ENCODE data around the gene CDKN2D. TPM values are rescaled to one million over a fixed set of nuclear protein-coding genes. Genes with fewer than 3 reads are reported as not detected.
A peak's percentile ranks its signal among the peaks of the same experiment; 100 is the strongest.
"Not testable (repeated sequence)": the region's sequence is repeated elsewhere in the genome, so short reads cannot be mapped to it uniquely, and the experiment has no call there.

Gene CDKN2D
- total RNA-seq, 2 experiments from 2014 or later, result 83.3 to 84.0 TPM

DNA sequence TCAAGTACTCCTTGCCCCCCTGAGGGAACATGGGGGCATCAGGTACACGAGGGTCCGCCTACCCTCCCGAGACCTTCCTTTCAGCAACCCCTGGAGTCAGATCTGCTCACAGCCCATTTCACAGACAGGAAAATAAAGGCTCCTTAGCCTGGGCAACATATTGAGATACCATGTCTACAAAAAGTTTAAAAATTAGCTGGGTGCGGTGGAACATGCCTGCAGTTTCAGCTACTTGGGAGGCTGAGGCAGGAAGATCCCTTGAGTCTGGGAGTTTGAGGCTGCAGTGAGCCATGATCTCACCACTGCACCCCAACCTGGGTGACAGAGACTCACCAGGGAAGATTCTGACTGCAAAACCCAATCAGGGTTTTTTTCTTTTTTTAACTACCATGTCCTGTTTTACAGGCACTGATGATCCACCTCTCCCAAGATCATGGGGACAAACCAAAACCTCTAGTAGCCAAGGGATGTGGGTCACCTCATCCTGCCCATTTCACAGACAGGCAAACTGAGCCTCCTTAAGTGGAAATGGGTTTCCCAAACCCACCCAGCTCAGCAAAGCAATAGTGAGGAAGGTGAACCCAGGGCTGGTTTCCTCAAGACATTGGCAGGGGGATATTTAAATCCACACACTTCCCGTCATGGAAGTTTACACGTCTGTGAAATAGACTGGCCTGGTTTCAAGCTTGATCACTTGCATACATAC, 6.4 kb upstream of the CDKN2D start:
- no peaks in the 10 kb centered on the region for H3K27me3 Mint-ChIP-seq
- CTCF ChIA-PET, result interaction anchor here (1.3 to 1.4 kb wide), 2 partner anchors 34 to 69 kb away, joined by 3 to 5 read pairs; no protein-coding TSS in a partner anchor
- POLR2A ChIA-PET, result interaction anchor here (0.6 kb wide), 1 partner anchor 22 kb away, joined by 3 read pairs; no protein-coding TSS in a partner anchor
- no peak for DNase-seq
- H3K27ac Mint-ChIP-seq, result no peak overlapping the region
- no peak overlapping the region for H3K27ac ChIP-seq (ENCODE audit: low read depth in 1 of 2, low read length in 2 of 2)
- intact Hi-C loops (cut with DNase I, micrococcal nuclease), result no loop called here
- peaks cover 9% of the 10 kb centered on the region for H3K4me1 ChIP-seq (ENCODE audit: insufficient read depth, low read length)
- no peak overlapping the region for H3K4me3 ChIP-seq (ENCODE audit: low read length)
- H3K36me3 Mint-ChIP-seq (ENCODE audit: low read depth), result no peaks in the 10 kb centered on the region
- H3K4me1 Mint-ChIP-seq (ENCODE audit: low read depth), result peaks cover 11% of the 10 kb centered on the region
- TF ChIP-seq CTCF (IDR thresholded peaks at IDR 0.05), result no peak
- no peak overlapping the region for H3K4me3 Mint-ChIP-seq
- no peak for ATAC-seq (ENCODE audit: poor library complexity)
- no peaks in the 10 kb centered on the region for H3K27me3 ChIP-seq (ENCODE audit: control insufficient read depth in 1 of 2, insufficient read depth in 2 of 2, low read length in 2 of 2)
- no peaks in the 10 kb centered on the region for H3K36me3 ChIP-seq (ENCODE audit: insufficient read depth, low read length)
- no peaks in the 10 kb centered on the region for H3K9me3 ChIP-seq (ENCODE audit: control insufficient read depth in 1 of 2, insufficient read depth in 1 of 2, low read length in 2 of 2)
- no peaks in the 10 kb centered on the region for H3K9me3 Mint-ChIP-seq

DNA sequence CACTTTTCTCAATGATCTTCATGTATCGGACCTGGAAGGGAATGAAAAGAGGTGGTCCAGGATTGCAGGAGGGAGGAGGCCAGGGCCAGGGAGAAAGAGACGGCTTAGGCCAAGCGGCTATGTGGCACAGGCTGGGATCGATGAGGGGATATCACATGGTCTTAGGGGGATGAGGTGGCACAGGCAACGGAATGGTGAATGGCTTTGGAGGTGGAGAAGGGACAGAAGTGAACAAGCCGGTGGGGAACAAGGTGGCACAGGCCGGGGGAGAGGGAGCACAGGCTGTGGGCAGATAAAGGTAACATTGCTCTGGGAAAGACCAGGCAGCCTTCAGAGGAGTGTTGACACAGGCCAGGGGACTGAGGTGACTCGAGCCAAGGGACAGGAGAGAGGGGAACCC, 5.7 kb upstream of the CDKN2D start:
- no peak for ATAC-seq (ENCODE audit: poor library complexity)
- no peak overlapping the region for H3K4me3 ChIP-seq (ENCODE audit: low read length)
- no peaks in the 10 kb centered on the region for H3K9me3 Mint-ChIP-seq
- H3K27me3 Mint-ChIP-seq, result no peaks in the 10 kb centered on the region
- H3K4me3 Mint-ChIP-seq, result no peak overlapping the region
- POLR2A ChIA-PET, result no interaction called here
- H3K9me3 ChIP-seq (ENCODE audit: control insufficient read depth in 1 of 2, insufficient read depth in 1 of 2, low read length in 2 of 2), result no peaks in the 10 kb centered on the region
- peaks cover 11% of the 10 kb centered on the region for H3K4me1 ChIP-seq (ENCODE audit: insufficient read depth, low read length)
- TF ChIP-seq CTCF (IDR thresholded peaks at IDR 0.05), result no peak
- H3K27me3 ChIP-seq (ENCODE audit: control insufficient read depth in 1 of 2, insufficient read depth in 2 of 2, low read length in 2 of 2), result no peaks in the 10 kb centered on the region
- no peaks in the 10 kb centered on the region for H3K36me3 Mint-ChIP-seq (ENCODE audit: low read depth)
- no peak overlapping the region for H3K27ac ChIP-seq (ENCODE audit: low read depth in 1 of 2, low read length in 2 of 2)
- H3K27ac Mint-ChIP-seq, result no peak overlapping the region
- CTCF ChIA-PET, result no interaction called here
- peaks cover 12% of the 10 kb centered on the region for H3K4me1 Mint-ChIP-seq (ENCODE audit: low read depth)
- DNase-seq, result peak in 1 of 14 experiments; percentile 19
- intact Hi-C loops (cut with DNase I, micrococcal nuclease), result loop anchor here in 1 of 2 experiments (5.0 kb wide), 1 partner anchor 353 kb away; the partner anchor contains the start of genes TIMM29 and YIPF2
- no peaks in the 10 kb centered on the region for H3K36me3 ChIP-seq (ENCODE audit: insufficient read depth, low read length)

- peaks cover 19% of the 10 kb centered on the region for H3K4me1 Mint-ChIP-seq (ENCODE audit: low read depth)
- CTCF ChIA-PET, result interaction anchor here (1.1 to 2.3 kb wide), 2 partner anchors 66 to 90 kb away, joined by 3 to 8 read pairs; no protein-coding TSS in a partner anchor
- H3K4me3 ChIP-seq (ENCODE audit: low read length); H3K9me3 Mint-ChIP-seq; H3K36me3 Mint-ChIP-seq (ENCODE audit: low read depth); H3K27me3 Mint-ChIP-seq; H3K9me3 ChIP-seq (ENCODE audit: control insufficient read depth in 1 of 2, insufficient read depth in 1 of 2, low read length in 2 of 2); POLR2A ChIA-PET; H3K27ac Mint-ChIP-seq; H3K27ac ChIP-seq (ENCODE audit: low read depth in 1 of 2, low read length in 2 of 2); H3K27me3 ChIP-seq (ENCODE audit: control insufficient read depth in 1 of 2, insufficient read depth in 2 of 2, low read length in 2 of 2); H3K4me3 Mint-ChIP-seq; DNase-seq; H3K36me3 ChIP-seq (ENCODE audit: insufficient read depth, low read length); ATAC-seq (ENCODE audit: poor library complexity): not testable (repeated sequence)
- H3K4me1 ChIP-seq (ENCODE audit: insufficient read depth, low read length), result peaks cover 16% of the 10 kb centered on the region
- intact Hi-C loops (cut with DNase I, micrococcal nuclease), result loop anchor here (2.0 to 5.0 kb wide), 2 partner anchors 69 to 354 kb away; partner anchors contain the start of genes TIMM29 (in 1 of the 2) and YIPF2 (in 1 of the 2)
Measured at GRCh38 chr19:10573793-10574192, 5.0 kb upstream of the CDKN2D start.
